Ectodermal cell (in vitro differentiated cells): ENCODE results near the gene SETD3.

ENCODE experiments used
- H3K27ac ChIP-seq: 2 replicates; pipeline ENCODE4 v1.7.0; 2013; ENCODE audit warnings: mild to moderate bottlenecking, low read depth, low read length; ENCODE audit not compliant: insufficient read depth, poor library complexity, severe bottlenecking
- H3K27me3 ChIP-seq: 2 replicates; pipeline ENCODE4 v1.7.0; 2013; ENCODE audit warnings: mild to moderate bottlenecking, low read length; ENCODE audit not compliant: insufficient read depth, control insufficient read depth, poor library complexity, severe bottlenecking
- H3K36me3 ChIP-seq: one replicate; pipeline ENCODE4 v1.7.0; 2013; ENCODE audit warnings: low read length; ENCODE audit not compliant: control insufficient read depth, insufficient read depth
- H3K4me1 ChIP-seq: one replicate; pipeline ENCODE4 v1.7.0; 2013; ENCODE audit warnings: low read length; ENCODE audit not compliant: control insufficient read depth, insufficient read depth
- H3K4me3 ChIP-seq: 2 replicates; pipeline ENCODE4 v1.7.0; 2013; ENCODE audit warnings: low read depth, low read length, control low read depth; ENCODE audit not compliant: insufficient read depth
- H3K9me3 ChIP-seq: 2 replicates; pipeline ENCODE4 v1.7.0; 2013; ENCODE audit warnings: mild to moderate bottlenecking, low read length, moderate library complexity; ENCODE audit not compliant: control insufficient read depth
- WGBS, 2 experiments: methylation state at CpG; one replicate each; pipeline ENCODE4 v1.1.7; 2013; ENCODE audit warnings: missing lambda C conversion rate in 2 of 2; 5-methylcytosine and 5-hydroxymethylcytosine counted together

SETD3 gene

DNA sequence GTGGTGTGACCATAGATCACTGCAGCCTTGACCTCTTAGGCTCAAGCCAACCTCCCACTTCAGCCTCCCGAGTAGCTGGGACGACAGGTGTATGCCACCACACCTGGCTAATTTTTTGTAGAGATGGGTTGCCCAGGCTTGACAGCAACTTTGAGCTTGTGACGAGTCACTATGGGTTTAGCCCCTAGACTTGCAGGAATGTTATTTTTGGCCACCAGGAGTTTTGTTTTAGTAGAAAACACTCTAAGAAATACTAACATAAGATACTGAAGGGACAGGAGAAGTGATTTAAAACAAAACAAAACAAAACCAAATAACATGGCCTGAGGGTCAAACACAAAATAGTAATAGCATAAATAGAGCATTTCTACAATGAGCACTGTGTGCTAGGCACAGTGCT lies 26.4 kb downstream of the SETD3 start:
- no peak overlapping the region for H3K27ac ChIP-seq
- H3K36me3 ChIP-seq, result peaks cover 16% of the 10 kb centered on the region
- H3K4me3 ChIP-seq, result no peak overlapping the region
- no peaks in the 10 kb centered on the region for H3K9me3 ChIP-seq
- no peaks in the 10 kb centered on the region for H3K27me3 ChIP-seq
- no peaks in the 10 kb centered on the region for H3K4me1 ChIP-seq
- 79 to 86% methylated on average over 3 of the region's 3 CpGs for WGBS, 2 experiments

- Histone ChIP-seq H3K4me3 (no peak overlapping the region), H3K27ac (no peak overlapping the region), H3K4me1 (no peaks in the 10 kb centered on the region), H3K36me3 (peaks cover 18% of the 10 kb centered on the region), H3K9me3 (no peaks in the 10 kb centered on the region), H3K27me3 (no peaks in the 10 kb centered on the region)
- 89 to 92% methylated on average over 3 to 4 of the region's 4 CpGs for WGBS, 2 experiments
These were observed 27.7 kb downstream of the SETD3 start for GRCh38 chr14:99452968-99453367.

DNA sequence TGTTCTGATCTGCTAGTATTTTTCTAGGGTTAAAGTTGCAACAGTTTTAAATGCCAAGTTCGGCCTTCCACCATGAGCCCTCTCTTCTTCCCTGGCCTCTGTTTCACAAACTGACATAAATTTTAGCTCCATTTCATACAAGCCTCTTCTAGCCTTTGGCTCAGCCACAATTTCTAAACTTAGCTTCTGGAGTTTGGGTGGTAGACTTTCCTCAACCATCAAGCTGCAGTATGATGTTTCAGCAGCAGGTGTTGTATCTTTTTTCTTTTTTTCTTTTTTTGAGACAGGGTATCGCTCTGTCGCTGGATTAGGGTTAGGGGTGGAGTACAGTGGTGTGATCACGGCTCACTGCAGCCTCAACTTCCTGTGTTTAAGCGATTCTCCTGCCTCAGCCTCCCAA lies 29.4 kb downstream of the SETD3 start:
- Histone ChIP-seq H3K9me3 (no peaks in the 10 kb centered on the region), H3K36me3 (peaks cover 8% of the 10 kb centered on the region), H3K4me1 (no peaks in the 10 kb centered on the region), H3K27ac (no peak overlapping the region), H3K27me3 (no peaks in the 10 kb centered on the region), H3K4me3 (no peak overlapping the region)
- 95 to 96% methylated on average over 5 of the region's 5 CpGs for WGBS, 2 experiments

DNA sequence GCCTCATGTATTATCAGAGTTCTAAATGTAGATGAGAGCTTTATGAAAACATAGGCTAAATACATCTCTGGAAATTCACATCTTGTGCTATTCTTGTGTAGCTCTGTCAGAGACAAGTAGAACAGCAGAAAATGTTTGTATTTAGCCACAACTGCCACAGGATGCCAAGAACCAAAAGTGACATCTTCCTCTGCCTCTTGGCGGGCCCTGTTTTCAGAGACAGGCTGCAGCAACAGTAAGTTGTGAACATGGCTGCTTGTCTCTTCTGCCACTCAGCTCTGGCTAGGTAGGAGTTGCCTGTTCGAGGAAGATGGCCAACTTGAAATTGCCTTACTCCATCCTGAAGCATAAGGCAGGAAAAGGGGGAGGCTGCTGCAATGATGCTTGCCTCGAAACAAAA lies 30.4 kb downstream of the SETD3 start:
- Histone ChIP-seq H3K36me3 (peaks cover 8% of the 10 kb centered on the region), H3K9me3 (no peaks in the 10 kb centered on the region), H3K27me3 (no peaks in the 10 kb centered on the region), H3K27ac (no peak overlapping the region), H3K4me3 (no peak overlapping the region), H3K4me1 (no peaks in the 10 kb centered on the region)
- 94 to 97% methylated on average over 3 of the region's 3 CpGs for whole genome bisulfite sequencing, 2 experiments

DNA sequence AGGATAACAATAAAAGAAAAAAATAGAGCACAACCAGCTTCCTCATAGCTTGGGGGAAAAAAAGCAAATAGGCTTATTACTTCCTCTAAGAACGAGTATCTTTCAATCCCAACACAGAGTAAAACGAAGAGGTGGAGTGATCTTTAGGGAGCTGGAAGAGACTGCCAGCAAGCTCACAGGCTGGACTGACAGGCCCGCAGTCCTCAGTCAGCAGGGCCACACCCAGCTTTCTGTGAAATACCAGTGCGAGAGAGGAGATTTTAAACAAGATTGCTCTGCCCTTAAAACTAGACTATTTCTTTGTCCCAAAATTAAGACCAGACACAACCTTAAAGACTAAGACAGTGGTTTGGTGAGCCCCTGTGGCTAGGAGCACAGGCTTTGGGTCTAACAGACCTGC lies 32.9 kb downstream of the SETD3 start:
- WGBS, 2 experiments, result 86 to 94% methylated on average over 4 of the region's 4 CpGs
- peaks cover 13% of the 10 kb centered on the region for H3K36me3 ChIP-seq
- H3K4me3 ChIP-seq, result no peak overlapping the region

DNA sequence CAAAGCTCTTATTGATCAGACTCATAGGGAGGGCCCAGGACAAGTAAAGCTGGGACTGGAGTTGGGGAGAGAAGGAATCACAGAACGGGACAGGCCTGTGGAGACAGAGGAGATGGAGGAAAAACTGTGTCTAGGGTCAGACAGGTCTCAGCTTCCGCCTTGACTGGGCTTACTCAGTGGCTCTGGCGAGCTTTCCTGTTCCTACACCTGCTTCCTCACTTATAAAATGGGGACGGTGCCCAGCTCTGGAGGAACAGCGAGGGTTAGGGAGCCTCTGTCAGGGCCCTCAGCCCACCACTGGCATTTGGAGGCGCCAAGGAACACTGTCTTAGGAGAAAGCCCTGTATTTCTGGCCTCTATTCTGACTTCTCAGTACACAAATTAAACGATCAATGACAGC lies 34.7 kb downstream of the SETD3 start:
- WGBS, 2 experiments, result 93 to 94% methylated on average over 7 of the region's 7 CpGs
- H3K27me3 ChIP-seq, result no peaks in the 10 kb centered on the region

More for the DNA sequence above, 32.9 kb downstream of the SETD3 start:
- Histone ChIP-seq H3K27me3 (no peaks in the 10 kb centered on the region), H3K4me1 (no peaks in the 10 kb centered on the region), H3K9me3 (no peaks in the 10 kb centered on the region), H3K27ac (no peak overlapping the region)

DNA sequence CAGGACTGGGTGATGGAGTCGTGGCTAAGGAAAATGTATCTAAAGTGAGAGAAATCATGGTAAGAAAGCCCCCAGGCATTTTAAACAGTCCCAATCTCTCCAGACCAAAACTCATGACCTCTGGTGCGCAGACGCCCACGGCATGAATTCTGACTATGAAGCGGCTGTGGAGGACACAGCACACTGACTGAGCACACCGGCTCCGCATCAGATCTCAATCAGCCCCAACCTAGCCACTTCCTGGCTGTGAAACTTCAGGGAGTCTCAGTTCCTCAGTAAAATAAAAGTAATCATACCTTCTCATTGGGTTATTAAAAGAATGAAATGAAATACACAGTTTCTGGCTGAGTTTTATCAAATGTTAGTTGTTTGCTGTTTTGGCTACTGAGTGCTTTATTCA lies 38.7 kb downstream of the SETD3 start:
- Histone ChIP-seq H3K4me3 (no peak overlapping the region), H3K27me3 (no peaks in the 10 kb centered on the region), H3K27ac (no peak overlapping the region), H3K4me1 (no peaks in the 10 kb centered on the region), H3K36me3 (peaks cover 7% of the 10 kb centered on the region), H3K9me3 (no peaks in the 10 kb centered on the region)
- 92 to 97% methylated on average over 7 of the region's 7 CpGs for WGBS, 2 experiments

More for the DNA sequence above, 34.7 kb downstream of the SETD3 start:
- Histone ChIP-seq H3K36me3 (peaks cover 16% of the 10 kb centered on the region), H3K4me3 (no peak overlapping the region), H3K27ac (no peak overlapping the region), H3K9me3 (no peaks in the 10 kb centered on the region), H3K4me1 (no peaks in the 10 kb centered on the region)

GRCh38 chr14:99441157-99441870 lies 39.3 kb downstream of the SETD3 start:
- H3K36me3 ChIP-seq, result peaks cover 7% of the 10 kb centered on the region
- H3K27ac ChIP-seq, result no peak overlapping the region
- H3K27me3 ChIP-seq, result no peaks in the 10 kb centered on the region
- WGBS, 2 experiments, result 93 to 96% methylated on average over 11 of the region's 11 CpGs
- H3K4me1 ChIP-seq, result no peaks in the 10 kb centered on the region
- no peaks in the 10 kb centered on the region for H3K9me3 ChIP-seq
- no peak overlapping the region for H3K4me3 ChIP-seq

DNA sequence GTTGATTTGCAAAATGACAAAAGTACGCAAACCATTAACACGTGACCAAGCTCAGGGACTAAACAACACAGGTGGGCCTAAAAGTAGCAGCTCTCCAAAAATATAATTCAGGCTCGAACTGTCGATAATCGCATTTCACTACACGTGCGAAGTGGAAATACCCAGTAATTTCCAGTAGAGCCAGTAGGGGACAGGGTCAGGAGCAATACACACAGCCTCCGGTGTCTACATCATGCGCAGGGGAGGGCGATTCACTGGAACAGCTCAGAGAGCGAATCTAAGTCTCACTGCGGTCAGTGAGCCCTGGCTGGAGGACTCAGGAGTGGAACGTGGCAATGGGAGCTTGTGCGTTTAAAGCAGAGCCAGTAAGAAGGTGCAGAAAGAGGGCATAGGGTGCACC lies 40.4 kb downstream of the SETD3 start:
- Histone ChIP-seq H3K9me3 (no peaks in the 10 kb centered on the region), H3K4me3 (no peak overlapping the region), H3K27ac (no peak overlapping the region), H3K4me1 (no peaks in the 10 kb centered on the region), H3K27me3 (no peaks in the 10 kb centered on the region), H3K36me3 (peaks cover 7% of the 10 kb centered on the region)
- WGBS, 2 experiments, result 92 to 93% methylated on average over 14 of the region's 14 CpGs

- Histone ChIP-seq H3K27ac (no peak overlapping the region), H3K27me3 (no peaks in the 10 kb centered on the region), H3K9me3 (no peaks in the 10 kb centered on the region), H3K36me3 (peaks cover 2% of the 10 kb centered on the region), H3K4me1 (no peaks in the 10 kb centered on the region), H3K4me3 (no peak overlapping the region)
- 78 to 83% methylated on average over 3 of the region's 3 CpGs for WGBS, 2 experiments
These were observed 43.0 kb downstream of the SETD3 start for GRCh38 chr14:99437706-99438105.
